MM.1S (cell line): ENCODE measurements around the gene CCDC66.

Experiments
- EZH2 ChIP-seq: fragments of 300-600 bp; sonication (generic); optimal IDR thresholded peaks from 2 replicates; pipeline ENCODE3; 2017; ENCODE audit warnings: low read depth, mild to moderate bottlenecking, antibody characterized with exemption, low read length, mixed read lengths
- EZH2phosphoT487 ChIP-seq: fragments of 300-600 bp; sonication (generic); IDR thresholded peaks from 2 replicates; pipeline ENCODE4 v1.6.1; 2018; ENCODE audit warnings: antibody characterized with exemption, low read length
- TF ChIP-seq, protein P1 (sequence below): fragments of 300-600 bp; sonication (generic); IDR thresholded peaks from 2 replicates; pipeline ENCODE4 v1.5.1; 2016; ENCODE audit warnings: antibody characterized with exemption, low read length, mixed read lengths

DNA sequence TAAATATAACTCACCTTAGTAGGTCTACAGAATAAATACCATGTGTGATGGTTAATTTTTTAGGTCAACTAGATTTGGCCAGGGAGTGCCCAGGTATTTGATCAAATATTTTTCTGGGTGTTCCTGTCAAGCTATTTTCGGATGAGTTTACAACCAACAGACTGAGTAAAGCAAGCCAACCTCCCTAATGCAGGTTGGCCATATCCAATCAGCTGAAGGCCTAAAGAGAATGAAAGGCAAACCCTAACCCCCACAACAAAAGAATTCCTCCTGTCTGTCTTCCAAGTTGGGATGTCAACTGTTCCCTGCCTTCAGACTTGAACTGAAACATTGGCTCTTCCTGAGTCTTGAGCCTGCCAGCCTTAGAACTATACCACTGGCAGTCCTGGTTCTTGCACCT is 97.5 kb downstream of the CCDC66 start:
- TF ChIP-seq EZH2 = no peak
- TF ChIP-seq, protein P1, sequence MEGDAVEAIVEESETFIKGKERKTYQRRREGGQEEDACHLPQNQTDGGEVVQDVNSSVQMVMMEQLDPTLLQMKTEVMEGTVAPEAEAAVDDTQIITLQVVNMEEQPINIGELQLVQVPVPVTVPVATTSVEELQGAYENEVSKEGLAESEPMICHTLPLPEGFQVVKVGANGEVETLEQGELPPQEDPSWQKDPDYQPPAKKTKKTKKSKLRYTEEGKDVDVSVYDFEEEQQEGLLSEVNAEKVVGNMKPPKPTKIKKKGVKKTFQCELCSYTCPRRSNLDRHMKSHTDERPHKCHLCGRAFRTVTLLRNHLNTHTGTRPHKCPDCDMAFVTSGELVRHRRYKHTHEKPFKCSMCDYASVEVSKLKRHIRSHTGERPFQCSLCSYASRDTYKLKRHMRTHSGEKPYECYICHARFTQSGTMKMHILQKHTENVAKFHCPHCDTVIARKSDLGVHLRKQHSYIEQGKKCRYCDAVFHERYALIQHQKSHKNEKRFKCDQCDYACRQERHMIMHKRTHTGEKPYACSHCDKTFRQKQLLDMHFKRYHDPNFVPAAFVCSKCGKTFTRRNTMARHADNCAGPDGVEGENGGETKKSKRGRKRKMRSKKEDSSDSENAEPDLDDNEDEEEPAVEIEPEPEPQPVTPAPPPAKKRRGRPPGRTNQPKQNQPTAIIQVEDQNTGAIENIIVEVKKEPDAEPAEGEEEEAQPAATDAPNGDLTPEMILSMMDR = no peak
- TF ChIP-seq EZH2phosphoT487 = no peak
